Stimulated activated CD4-positive, alpha-beta T cell treated with anti-CD3 and anti-CD28 coated beads, Interleukin-4, amount 100 ng/mL, for 48 hours (primary cell): ENCODE data around the gene STYXL1.
"Not testable (repeated sequence)": the region's sequence is repeated elsewhere in the genome, so short reads cannot be mapped to it uniquely, and the experiment has no call there.

Experiments
- DNase-seq, 2 donors: peaks; one replicate each; pipeline ENCODE4 v3.0.0-alpha.2; 2020; ENCODE audit warnings: low read depth in 2 of 2

STYXL1 gene

GRCh38 chr7:76029682-76030081, 18.1 kb downstream of the STYXL1 start:
- DNase-seq = not testable (repeated sequence)

DNA sequence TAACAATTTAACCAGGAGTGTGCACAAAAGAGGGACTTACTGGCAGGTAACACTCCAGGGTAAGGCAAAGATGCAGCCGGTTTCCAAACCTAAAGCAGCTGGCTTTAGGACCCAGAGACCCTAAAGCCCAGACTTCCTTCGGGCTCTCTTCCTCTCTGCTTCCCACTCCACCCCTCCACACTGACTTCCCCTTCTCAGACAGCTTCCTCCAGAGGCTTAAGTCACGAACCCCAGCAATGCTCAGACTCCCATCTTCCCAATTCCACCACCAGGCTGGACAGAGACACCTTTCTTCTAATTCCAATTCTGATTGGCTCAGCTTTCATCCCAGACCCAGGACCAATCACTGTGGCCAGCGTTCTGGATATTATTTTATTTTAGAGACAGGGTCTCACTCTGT, 24.8 kb downstream of the STYXL1 start:
- DNase-seq = no peak

DNA sequence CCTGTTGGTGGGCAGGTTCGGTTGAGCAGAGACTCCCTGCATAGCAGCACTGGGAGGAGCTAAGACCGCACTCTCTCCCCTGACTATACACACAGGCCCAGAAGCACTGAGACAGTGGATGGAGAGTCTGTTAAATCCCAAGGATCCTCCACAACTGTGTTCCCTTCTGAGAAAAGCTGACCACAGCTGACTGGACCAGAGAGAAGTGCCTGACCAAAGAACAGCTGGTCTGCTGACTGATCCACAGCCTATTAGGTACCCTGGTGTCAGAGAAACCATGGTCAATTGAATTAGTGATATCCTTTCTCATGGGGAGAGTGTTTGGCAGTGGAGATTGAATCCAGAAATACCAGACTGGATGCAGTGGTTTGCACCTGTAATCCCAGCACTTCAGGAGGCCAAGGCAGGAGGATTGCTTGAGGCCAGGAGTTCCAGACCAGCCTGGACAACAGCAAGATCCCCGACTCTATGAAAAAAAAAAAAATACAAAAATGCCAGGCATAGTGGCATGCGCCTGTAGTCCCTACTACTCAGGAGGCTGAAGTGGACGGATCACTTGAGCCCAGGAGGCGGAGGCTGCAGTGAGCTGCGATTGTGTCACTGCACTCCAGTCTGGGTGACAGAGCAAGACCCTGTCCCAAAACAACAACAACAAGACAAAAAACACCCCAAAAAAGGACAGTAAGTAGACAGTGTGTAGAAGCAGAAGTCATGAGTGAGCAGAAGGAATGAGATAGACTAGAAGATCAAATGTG, 25.6 kb downstream of the STYXL1 start:
- no peak for DNase-seq

GRCh38 chr7:76020031-76020714, 27.6 kb downstream of the STYXL1 start:
- peak; percentile 51 to 68 for DNase-seq

DNA sequence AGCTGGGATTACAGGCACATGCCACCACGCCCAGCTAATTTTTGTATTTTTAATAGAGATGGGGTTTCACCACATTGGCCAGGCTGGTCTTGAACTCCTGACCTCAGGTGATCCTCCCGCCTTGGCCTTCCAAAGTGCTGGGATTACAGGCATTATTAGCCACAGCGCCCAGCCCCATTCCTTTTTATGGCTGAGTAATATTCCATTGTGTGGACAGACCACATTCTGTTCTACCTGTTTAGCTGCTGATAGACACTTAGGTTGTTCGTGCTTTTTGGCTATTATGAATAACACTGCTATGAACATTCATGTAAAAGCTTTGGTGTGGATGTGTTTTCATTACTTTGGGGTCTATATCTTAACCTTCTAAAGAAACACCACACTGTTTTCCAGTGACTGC, 29.3 kb downstream of the STYXL1 start:
- DNase-seq = not testable (repeated sequence)

DNA sequence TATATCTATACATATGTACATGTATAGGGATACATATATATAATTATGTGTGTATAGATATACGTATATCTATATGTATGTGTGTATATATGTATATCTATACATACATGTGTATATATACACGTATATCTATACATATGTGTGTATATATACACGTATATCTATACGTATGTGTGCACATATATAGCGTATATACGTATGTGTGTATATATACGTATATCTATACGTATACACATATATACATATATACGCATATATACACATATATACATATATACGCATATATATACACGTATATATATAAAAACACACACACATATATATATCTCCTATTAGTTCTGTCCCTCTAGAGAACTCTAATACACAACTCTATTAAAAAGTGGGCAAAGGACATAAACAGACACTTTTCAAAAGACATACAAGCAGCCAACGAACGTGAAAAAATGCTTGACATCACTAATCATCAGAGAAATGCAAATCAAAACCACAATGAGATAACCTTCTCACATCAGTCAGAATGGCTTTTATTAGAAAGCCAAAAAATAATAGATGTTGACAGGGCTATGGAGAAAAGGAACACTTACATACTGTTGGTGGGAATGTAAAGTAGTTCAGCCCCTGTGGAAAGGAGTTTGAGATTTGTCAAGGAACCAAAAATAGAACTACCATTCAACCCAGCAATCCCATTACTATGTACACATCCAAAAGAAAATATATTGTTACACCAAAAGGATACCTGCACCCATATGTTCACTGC, 31.4 kb downstream of the STYXL1 start:
- DNase-seq = no peak

GRCh38 chr7:76011442-76011861, 36.3 kb downstream of the STYXL1 start:
- no peak for DNase-seq

- DNase-seq = no peak
Measured at GRCh38 chr7:76009672-76010600, 37.9 kb downstream of the STYXL1 start.

- DNase-seq = no peak
Measured at GRCh38 chr7:76008156-76008687, 39.6 kb downstream of the STYXL1 start.

DNA sequence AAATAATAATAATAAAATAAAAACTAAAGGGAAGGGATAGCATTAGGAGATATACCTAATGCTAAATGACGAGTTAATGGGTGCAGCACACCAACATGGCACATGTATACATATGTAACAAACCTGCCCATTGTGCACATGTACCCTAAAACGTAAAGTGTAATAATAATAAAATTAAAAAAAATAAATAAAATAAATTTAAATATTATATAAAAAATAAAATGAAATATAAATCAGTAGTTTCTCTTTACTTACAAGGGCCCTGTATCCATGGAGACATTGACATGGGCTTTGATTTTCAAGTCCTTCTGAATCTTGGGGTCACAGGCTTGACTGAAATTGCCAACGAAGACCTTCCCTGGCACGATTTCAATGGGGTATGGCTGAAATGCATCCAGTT, 42.8 kb downstream of the STYXL1 start:
- DNase-seq = not testable (repeated sequence)

- no peak for DNase-seq
Measured at GRCh38 chr7:76003351-76003750, 44.4 kb downstream of the STYXL1 start.

GRCh38 chr7:76002822-76003221, 45.0 kb downstream of the STYXL1 start:
- no peak for DNase-seq

DNA sequence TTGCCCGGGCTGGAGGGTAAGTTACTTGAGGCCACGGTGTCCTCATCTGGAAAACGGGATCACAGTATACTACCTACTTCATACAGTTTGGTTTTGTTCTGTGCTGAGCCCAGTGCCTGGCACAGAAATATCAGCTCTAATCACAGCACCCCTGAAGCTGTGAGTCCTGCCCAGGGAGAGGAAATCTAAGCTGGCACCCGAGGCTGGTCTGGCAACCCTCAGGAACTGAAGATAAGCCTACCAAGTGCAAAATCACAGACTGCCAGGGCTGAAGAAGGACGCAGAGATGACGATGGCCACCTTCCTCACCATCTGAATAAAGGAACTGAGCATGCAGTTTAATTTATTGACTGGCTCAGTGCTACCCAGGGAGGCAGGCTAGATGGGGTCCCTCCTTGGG, 45.7 kb downstream of the STYXL1 start:
- no peak for DNase-seq

DNA sequence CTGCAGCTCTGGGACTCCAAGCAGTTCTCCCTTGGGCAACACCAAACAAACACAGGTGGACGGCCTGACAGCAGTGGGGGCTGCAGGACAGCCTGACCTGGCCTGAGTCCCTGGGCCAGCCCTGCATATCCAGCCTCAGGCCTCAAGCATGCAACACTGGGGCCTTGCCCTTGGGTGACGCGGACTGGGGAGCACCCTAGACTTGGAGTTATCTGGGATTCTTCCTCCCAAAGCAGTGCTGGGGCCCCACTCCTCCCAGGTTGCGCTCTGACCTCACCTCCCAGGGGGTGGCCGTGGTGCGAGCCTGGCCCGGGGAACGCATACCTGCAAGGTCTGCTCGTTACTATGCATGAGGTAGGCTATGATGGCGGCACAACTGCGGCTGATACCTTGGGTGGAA, 47.2 kb downstream of the STYXL1 start:
- no peak for DNase-seq

GRCh38 chr7:75998038-75998437, 49.8 kb downstream of the STYXL1 start:
- DNase-seq = no peak

- no peak for DNase-seq
Measured at GRCh38 chr7:75996476-75996875, 51.3 kb downstream of the STYXL1 start.

- no peak for DNase-seq
Measured at GRCh38 chr7:75995996-75996395, 51.8 kb downstream of the STYXL1 start.

GRCh38 chr7:75995052-75995471, 52.7 kb downstream of the STYXL1 start:
- no peak for DNase-seq

DNA sequence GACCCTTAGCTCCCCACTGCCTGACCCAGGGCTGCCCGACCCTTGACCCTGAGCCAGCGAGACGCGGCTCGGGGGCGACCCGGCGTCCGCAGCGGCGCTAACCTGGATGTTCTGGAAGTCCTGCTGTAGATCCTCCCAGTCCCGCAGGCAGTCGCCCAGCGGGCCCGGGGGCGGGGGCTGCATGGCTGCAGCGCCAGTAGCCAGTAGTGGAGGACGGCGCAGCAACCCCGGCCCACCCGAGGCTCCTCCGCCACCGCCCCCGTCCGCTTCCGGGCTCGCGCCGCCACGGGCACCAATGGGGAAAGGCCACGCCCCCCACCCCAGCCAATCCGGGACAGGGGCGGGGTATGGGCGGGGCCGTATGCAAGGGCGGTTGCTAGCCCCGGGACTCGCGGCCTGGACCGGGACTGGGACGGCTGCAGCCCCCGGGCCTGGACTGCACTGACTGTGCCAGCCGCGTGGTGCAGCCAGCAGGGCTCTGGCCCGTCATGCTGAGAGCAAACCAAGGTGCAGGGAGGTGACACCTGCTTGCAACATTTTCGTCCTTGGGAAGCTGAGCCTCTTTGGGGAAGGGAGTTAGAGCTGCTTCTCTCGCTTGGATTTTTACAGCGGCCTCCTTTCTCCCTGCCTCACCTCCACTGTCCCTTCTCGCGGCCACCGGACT, 53.3 kb downstream of the STYXL1 start, which contains the start of gene TMEM120A:
Gene TMEM120A, minus strand, starts transcription at position 208 of the 664 bp plus-strand sequence. Its CDS starts 25 bp downstream, at position 183.
- DNase-seq = peak; percentile 93 to 94

- no peak for DNase-seq
Measured at GRCh38 chr7:75993689-75994387, 54.0 kb downstream of the STYXL1 start.
